ENCODE results near the gene SASS6. TPM values are rescaled to one million over a fixed set of nuclear protein-coding genes. Genes with fewer than 3 reads are reported as not detected.

The SASS6 gene
- total RNA-seq, 8 experiments from 2014 or later, result 0.97 to 12.5 (median 8.0) TPM

- in situ Hi-C loops (cut with MboI; ENCODE audit: low pct_unique_long_range_greater_than_20kb in 2 of 9, low sequenced_read_pairs in 9 of 9, unreplicated experiment in 9 of 9), result loop anchor here in 1 of 9 experiments (25.0 kb wide), 1 partner anchor 98 kb away; the partner anchor contains the start of gene LRRC39
- H3K4me1 ChIP-seq (replicated peaks in 1 of 2), result no peaks in the 10 kb centered on the region
- no peak for ATAC-seq (replicated peaks in 6 of 8)
- H3K27ac ChIP-seq, result no peak overlapping the region
- 86 to 100% (median 98%) methylated on average over 1 of the region's 1 CpG for WGBS, 10 experiments
- no peak overlapping the region for H3K4me3 ChIP-seq
These were observed 43.6 kb downstream of the SASS6 start for GRCh38 chr1:100089082-100089481.

GRCh38 chr1:100087396-100087795 lies 45.3 kb downstream of the SASS6 start:
- no peaks in the 10 kb centered on the region for H3K4me1 ChIP-seq (replicated peaks in 1 of 2)
- WGBS, 10 experiments, result 89 to 100% (median 100%) methylated on average over 1 of the region's 1 CpG; no CpG with 5 or more reads in 2 of the 10 experiments
- no peak for ATAC-seq (replicated peaks in 6 of 8)
- no peak overlapping the region for H3K4me3 ChIP-seq
- no peak overlapping the region for H3K27ac ChIP-seq
- in situ Hi-C loops (cut with MboI; ENCODE audit: low pct_unique_long_range_greater_than_20kb in 2 of 9, low sequenced_read_pairs in 9 of 9, unreplicated experiment in 9 of 9), result loop anchor here in 1 of 9 experiments (25.0 kb wide), 1 partner anchor 100 kb away; the partner anchor contains the start of gene LRRC39

- H3K4me1 ChIP-seq (replicated peaks in 1 of 2), result no peaks in the 10 kb centered on the region
- ATAC-seq (replicated peaks in 6 of 8), result no peak
- no peak overlapping the region for H3K4me3 ChIP-seq
- no peak overlapping the region for H3K27ac ChIP-seq
- WGBS, 10 experiments, result 55 to 100% (median 93%) methylated on average over 1 to 3 of the region's 3 CpGs; no CpG with 5 or more reads in 1 of the 10 experiments
- in situ Hi-C loops (cut with MboI; ENCODE audit: low pct_unique_long_range_greater_than_20kb in 2 of 9, low sequenced_read_pairs in 9 of 9, unreplicated experiment in 9 of 9), result loop anchor here in 1 of 9 experiments (25.0 kb wide), 1 partner anchor 107 kb away; the partner anchor contains the start of gene LRRC39
These were observed 52.4 kb downstream of the SASS6 start for GRCh38 chr1:100080331-100080730.

- Histone ChIP-seq H3K4me3 (no peak overlapping the region), H3K4me1 (replicated peaks in 1 of 2) (no peaks in the 10 kb centered on the region), H3K27ac (no peak overlapping the region)
- in situ Hi-C loops (cut with MboI; ENCODE audit: low pct_unique_long_range_greater_than_20kb in 2 of 9, low sequenced_read_pairs in 9 of 9, unreplicated experiment in 9 of 9), result loop anchor here in 1 of 9 experiments (25.0 kb wide), 1 partner anchor 110 kb away; the partner anchor contains the start of gene LRRC39
- 88 to 100% (median 94%) methylated on average over 3 to 5 of the region's 5 CpGs; no CpG with 5 or more reads in 1 of the 10 experiments for WGBS, 10 experiments
- no peak for ATAC-seq (replicated peaks in 6 of 8)
These were observed 55.2 kb downstream of the SASS6 start for GRCh38 chr1:100077531-100077930.

GRCh38 chr1:100076744-100077143 lies 56.0 kb downstream of the SASS6 start:
- in situ Hi-C loops (cut with MboI; ENCODE audit: low pct_unique_long_range_greater_than_20kb in 2 of 9, low sequenced_read_pairs in 9 of 9, unreplicated experiment in 9 of 9), result loop anchor here in 1 of 9 experiments (25.0 kb wide), 1 partner anchor 111 kb away; the partner anchor contains the start of gene LRRC39
- ATAC-seq (replicated peaks in 6 of 8), result no peak
- Histone ChIP-seq H3K4me3 (no peak overlapping the region), H3K4me1 (replicated peaks in 1 of 2) (no peaks in the 10 kb centered on the region), H3K27ac (no peak overlapping the region)

- 65 to 100% (median 94%) methylated on average over 1 to 2 of the region's 2 CpGs for WGBS, 10 experiments
- Histone ChIP-seq H3K4me3 (no peak overlapping the region), H3K27ac (no peak overlapping the region), H3K4me1 (replicated peaks in 1 of 2) (no peaks in the 10 kb centered on the region)
- in situ Hi-C loops (cut with MboI; ENCODE audit: low pct_unique_long_range_greater_than_20kb in 2 of 9, low sequenced_read_pairs in 9 of 9, unreplicated experiment in 9 of 9), result loop anchor here in 1 of 9 experiments (25.0 kb wide), 1 partner anchor 111 kb away; the partner anchor contains the start of gene LRRC39
- ATAC-seq (replicated peaks in 6 of 8), result no peak
These were observed 56.4 kb downstream of the SASS6 start for GRCh38 chr1:100076319-100076718.

- 91 to 100% (median 98%) methylated on average over 1 to 3 of the region's 3 CpGs; no CpG with 5 or more reads in 2 of the 10 experiments for WGBS, 10 experiments
- in situ Hi-C loops (cut with MboI; ENCODE audit: low pct_unique_long_range_greater_than_20kb in 2 of 9, low sequenced_read_pairs in 9 of 9, unreplicated experiment in 9 of 9), result loop anchor here in 1 of 9 experiments (25.0 kb wide), 1 partner anchor 112 kb away; the partner anchor contains the start of gene LRRC39
- Histone ChIP-seq H3K4me3 (no peak overlapping the region), H3K4me1 (replicated peaks in 1 of 2) (no peaks in the 10 kb centered on the region), H3K27ac (no peak overlapping the region)
- no peak for ATAC-seq (replicated peaks in 6 of 8)
These were observed 57.0 kb downstream of the SASS6 start for GRCh38 chr1:100075773-100076172.

GRCh38 chr1:100074604-100075395 lies 57.9 kb downstream of the SASS6 start:
- no peak overlapping the region for H3K27ac ChIP-seq
- in situ Hi-C loops (cut with MboI; ENCODE audit: low pct_unique_long_range_greater_than_20kb in 2 of 9, low sequenced_read_pairs in 9 of 9, unreplicated experiment in 9 of 9), result loop anchor here in 1 of 9 experiments (25.0 kb wide), 1 partner anchor 113 kb away; the partner anchor contains the start of gene LRRC39
- no peak overlapping the region for H3K4me3 ChIP-seq
- no peak for ATAC-seq (replicated peaks in 6 of 8)
- WGBS, 10 experiments, result 92 to 100% (median 98%) methylated on average over 1 to 11 of the region's 11 CpGs; no CpG with 5 or more reads in 2 of the 10 experiments
- H3K4me1 ChIP-seq (replicated peaks in 1 of 2), result no peaks in the 10 kb centered on the region

GRCh38 chr1:100073531-100073930 lies 59.2 kb downstream of the SASS6 start:
- H3K4me3 ChIP-seq, result no peak overlapping the region
- ATAC-seq (replicated peaks in 6 of 8), result no peak
- in situ Hi-C loops (cut with MboI; ENCODE audit: low pct_unique_long_range_greater_than_20kb in 2 of 9, low sequenced_read_pairs in 9 of 9, unreplicated experiment in 9 of 9), result no loop called here
- no peak overlapping the region for H3K27ac ChIP-seq
- 84 to 100% (median 99%) methylated on average over 2 to 3 of the region's 3 CpGs; no CpG with 5 or more reads in 2 of the 10 experiments for WGBS, 10 experiments
- no peaks in the 10 kb centered on the region for H3K4me1 ChIP-seq (replicated peaks in 1 of 2)

GRCh38 chr1:100070201-100070939 lies 62.4 kb downstream of the SASS6 start:
- no peak overlapping the region for H3K4me3 ChIP-seq
- WGBS, 10 experiments, result 89 to 100% (median 98%) methylated on average over 2 to 5 of the region's 5 CpGs

GRCh38 chr1:100065969-100066227 lies 66.8 kb downstream of the SASS6 start:
- ATAC-seq (replicated peaks in 6 of 8), result no peak
- Histone ChIP-seq H3K4me3 (no peak overlapping the region), H3K27ac (no peak overlapping the region), H3K4me1 (replicated peaks in 1 of 2) (no peaks in the 10 kb centered on the region)
- in situ Hi-C loops (cut with MboI; ENCODE audit: low pct_unique_long_range_greater_than_20kb in 2 of 9, low sequenced_read_pairs in 9 of 9, unreplicated experiment in 9 of 9), result no loop called here
- 80 to 100% (median 100%) methylated on average over 1 to 2 of the region's 2 CpGs for WGBS, 10 experiments

More at GRCh38 chr1:100070201-100070939, 62.4 kb downstream of the SASS6 start:
- ATAC-seq (replicated peaks in 6 of 8), result no peak
- Histone ChIP-seq H3K27ac (no peak overlapping the region), H3K4me1 (replicated peaks in 1 of 2) (no peaks in the 10 kb centered on the region)
- in situ Hi-C loops (cut with MboI; ENCODE audit: low pct_unique_long_range_greater_than_20kb in 2 of 9, low sequenced_read_pairs in 9 of 9, unreplicated experiment in 9 of 9), result no loop called here

GRCh38 chr1:100065183-100065968 lies 67.4 kb downstream of the SASS6 start:
- ATAC-seq (replicated peaks in 6 of 8), result no peak
- Histone ChIP-seq H3K4me3 (no peak overlapping the region), H3K4me1 (replicated peaks in 1 of 2) (no peaks in the 10 kb centered on the region), H3K27ac (no peak overlapping the region)
- in situ Hi-C loops (cut with MboI; ENCODE audit: low pct_unique_long_range_greater_than_20kb in 2 of 9, low sequenced_read_pairs in 9 of 9, unreplicated experiment in 9 of 9), result no loop called here
- WGBS, 10 experiments, result 94 to 100% (median 100%) methylated on average over 1 of the region's 1 CpG; no CpG with 5 or more reads in 5 of the 10 experiments

Data from motor neuron (in vitro differentiated cells).